Lung (tissue), 12 donors: ENCODE measurements around the gene BCL6. TPM values are rescaled to one million over a fixed set of nuclear protein-coding genes. Genes with fewer than 3 reads are reported as not detected.

Experiments
- ATAC-seq: fragments of 200-7000 bp; cut with Tn5 transposase; one replicate; pipeline ENCODE4 v1.9.1; 2020; ENCODE audit warnings: moderate number of reproducible peaks; ENCODE audit not compliant: insufficient read depth, low FRiP score
- DNase-seq, 3 donors: peaks; one replicate each; pipeline ENCODE4 v3.0.0-alpha.2; 2013 to 2017
- H3K27ac ChIP-seq, 2 donors: one replicate each; pipeline ENCODE4 v1.5.1; 2013; ENCODE audit warnings: mild to moderate bottlenecking in 2 of 2, moderate library complexity in 2 of 2, control low read depth in 1 of 2, inconsistent platforms in 1 of 2, low read depth in 1 of 2, low read length in 1 of 2
- H3K27me3 ChIP-seq, 3 donors: one replicate each; pipeline ENCODE4 v1.5.1; 2013; ENCODE audit warnings: low read length in 2 of 3; ENCODE audit not compliant: control insufficient read depth in 3 of 3, insufficient read depth in 3 of 3
- H3K36me3 ChIP-seq, 4 donors: one replicate each; pipeline ENCODE4 v1.5.1; 2013; ENCODE audit warnings: low read length in 4 of 4, mild to moderate bottlenecking in 1 of 4, moderate library complexity in 1 of 4; ENCODE audit not compliant: control insufficient read depth in 4 of 4, insufficient read depth in 4 of 4
- H3K4me1 ChIP-seq, 5 donors: one replicate each; pipeline ENCODE4 v1.5.1; 2013; ENCODE audit warnings: low read length in 5 of 5, mild to moderate bottlenecking in 2 of 5, moderate library complexity in 1 of 5; ENCODE audit not compliant: control insufficient read depth in 5 of 5, insufficient read depth in 5 of 5
- H3K4me3 ChIP-seq: one replicate; pipeline ENCODE4 v1.5.1; 2013; ENCODE audit warnings: mild to moderate bottlenecking, control low read depth, moderate library complexity
- H3K9ac ChIP-seq, 2 donors: one replicate each; pipeline ENCODE4 v1.5.1; 2013; ENCODE audit warnings: low read length in 2 of 2, control low read depth in 1 of 2; ENCODE audit not compliant: insufficient read depth in 1 of 2
- H3K9me3 ChIP-seq, 4 donors: one replicate each; pipeline ENCODE4 v1.5.1; 2013; ENCODE audit warnings: low read length in 3 of 4, mild to moderate bottlenecking in 1 of 4, moderate library complexity in 1 of 4; ENCODE audit not compliant: control insufficient read depth in 4 of 4, insufficient read depth in 3 of 4
- CTCF ChIP-seq: IDR thresholded peaks from 2 replicates; pipeline ENCODE4 v1.5.1; 2012; ENCODE audit warnings: mild to moderate bottlenecking; ENCODE audit errors: control extremely low read depth, extremely low read depth
- WGBS, 2 donors: extraction: QIAGEN DNeasy Blood & Tissue Kit; methylation state at CpG; one replicate each; pipeline ENCODE4 v1.1.7; 2013; 5-methylcytosine and 5-hydroxymethylcytosine counted together
- polyA plus RNA-seq, 2 donors: library from polyadenylated mRNA; stranded (reverse); fragments of 200-250 nt; gene quantifications; one replicate each; pipeline ENCODE4 v1.2.1, GENCODE V29; 2013
- total RNA-seq, 2 donors: library from RNA; depleted of rRNA in 1 of 2; stranded (reverse); fragments of >200 nt in 1 of 2; gene quantifications; one replicate each; pipeline ENCODE4 v1.2.1, GENCODE V29; 2014 to 2021
- donor health status: control.
- donor health status: control.
- donor health status: Bipolar disorder and iron deficiency.
- donor health status: healthy.
- donor health status: DM: yes; HTN: yes; CAD: no.

BCL6 gene
- total and polyA plus RNA-seq, 4 donors = 29.4 to 137 (median 76.5) TPM

GRCh38 chr3:187783098-187783497 lies 37.8 kb upstream of the BCL6 start:
- ATAC-seq (peak; percentile 58), DNase-seq (peak in 1 of 3 donors; percentile 33)
- H3K4me3 ChIP-seq = no peak overlapping the region
- peaks cover 0 to 2% (median 0%) of the 10 kb centered on the region in 5 donors for H3K4me1 ChIP-seq
- no peaks in the 10 kb centered on the region for H3K9me3 ChIP-seq
- TF ChIP-seq CTCF = no peak
- no peak overlapping the region for H3K9ac ChIP-seq
- H3K36me3 ChIP-seq = no peaks in the 10 kb centered on the region
- WGBS, 2 donors = 29 to 59% methylated on average over 2 of the region's 2 CpGs
- H3K27ac ChIP-seq = peak overlapping the region in 1 of 2 donors; percentile 66
- H3K27me3 ChIP-seq = no peaks in the 10 kb centered on the region

- DNase-seq (no peak), ATAC-seq (no peak)
- Histone ChIP-seq H3K4me1 (peaks cover 0 to 2% (median 0%) of the 10 kb centered on the region in 5 donors), H3K27ac (no peak overlapping the region), H3K9ac (no peak overlapping the region), H3K4me3 (no peak overlapping the region), H3K27me3 (no peaks in the 10 kb centered on the region), H3K9me3 (no peaks in the 10 kb centered on the region), H3K36me3 (no peaks in the 10 kb centered on the region)
- no peak for TF ChIP-seq CTCF
- WGBS, 2 donors = 90 to 91% methylated on average over 3 of the region's 3 CpGs
These were observed 36.7 kb upstream of the BCL6 start for GRCh38 chr3:187782006-187782405.

GRCh38 chr3:187781001-187781400 lies 35.7 kb upstream of the BCL6 start:
- no peak for TF ChIP-seq CTCF
- DNase-seq = no peak

GRCh38 chr3:187778726-187779125 lies 33.5 kb upstream of the BCL6 start:
- no peaks in the 10 kb centered on the region for H3K36me3 ChIP-seq
- no peaks in the 10 kb centered on the region for H3K9me3 ChIP-seq
- 92 to 98% methylated on average over 2 of the region's 2 CpGs for WGBS, 2 donors
- DNase-seq = no peak
- no peak overlapping the region for H3K4me3 ChIP-seq
- no peaks in the 10 kb centered on the region for H3K27me3 ChIP-seq
- TF ChIP-seq CTCF = no peak
- H3K9ac ChIP-seq = no peak overlapping the region
- no peak for ATAC-seq
- H3K27ac ChIP-seq = no peak overlapping the region
- H3K4me1 ChIP-seq = peaks cover 0 to 10% (median 0%) of the 10 kb centered on the region in 5 donors

More at GRCh38 chr3:187781001-187781400, 35.7 kb upstream of the BCL6 start:
- peaks cover 0 to 2% (median 0%) of the 10 kb centered on the region in 5 donors for H3K4me1 ChIP-seq
- no peak overlapping the region for H3K9ac ChIP-seq
- 69 to 80% methylated on average over 2 of the region's 2 CpGs for WGBS, 2 donors
- H3K27ac ChIP-seq = no peak overlapping the region
- H3K4me3 ChIP-seq = no peak overlapping the region
- no peak for ATAC-seq
- no peaks in the 10 kb centered on the region for H3K9me3 ChIP-seq
- no peaks in the 10 kb centered on the region for H3K36me3 ChIP-seq
- no peaks in the 10 kb centered on the region for H3K27me3 ChIP-seq
